Measurements from ENCODE around the gene SLC38A8. TPM values are rescaled to one million over a fixed set of nuclear protein-coding genes. Genes with fewer than 3 reads are reported as not detected.

Gene SLC38A8
- total RNA-seq, 1 donor from 2014 or later, result not detected

DNA sequence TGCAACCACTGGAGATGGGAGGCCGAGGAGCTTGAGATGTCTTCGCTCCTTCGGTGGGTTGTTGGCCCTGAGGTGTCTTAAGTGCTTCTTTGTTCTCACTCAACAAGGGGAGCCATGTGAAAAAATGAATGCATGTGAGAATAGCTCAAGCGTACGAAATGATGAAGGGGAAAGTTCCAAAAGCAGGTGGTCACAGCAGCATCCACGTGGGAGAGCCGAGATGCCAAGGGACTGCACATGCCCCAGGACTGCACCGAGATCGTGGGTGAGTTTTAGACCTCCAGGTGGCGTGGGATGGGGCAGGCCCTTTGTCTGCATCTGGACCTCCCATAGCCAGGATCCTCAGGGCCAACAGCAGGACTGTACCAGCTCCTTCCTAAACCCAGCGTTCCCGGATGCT, 8.1 kb downstream of the SLC38A8 start:
- TF ChIP-seq, protein P1, sequence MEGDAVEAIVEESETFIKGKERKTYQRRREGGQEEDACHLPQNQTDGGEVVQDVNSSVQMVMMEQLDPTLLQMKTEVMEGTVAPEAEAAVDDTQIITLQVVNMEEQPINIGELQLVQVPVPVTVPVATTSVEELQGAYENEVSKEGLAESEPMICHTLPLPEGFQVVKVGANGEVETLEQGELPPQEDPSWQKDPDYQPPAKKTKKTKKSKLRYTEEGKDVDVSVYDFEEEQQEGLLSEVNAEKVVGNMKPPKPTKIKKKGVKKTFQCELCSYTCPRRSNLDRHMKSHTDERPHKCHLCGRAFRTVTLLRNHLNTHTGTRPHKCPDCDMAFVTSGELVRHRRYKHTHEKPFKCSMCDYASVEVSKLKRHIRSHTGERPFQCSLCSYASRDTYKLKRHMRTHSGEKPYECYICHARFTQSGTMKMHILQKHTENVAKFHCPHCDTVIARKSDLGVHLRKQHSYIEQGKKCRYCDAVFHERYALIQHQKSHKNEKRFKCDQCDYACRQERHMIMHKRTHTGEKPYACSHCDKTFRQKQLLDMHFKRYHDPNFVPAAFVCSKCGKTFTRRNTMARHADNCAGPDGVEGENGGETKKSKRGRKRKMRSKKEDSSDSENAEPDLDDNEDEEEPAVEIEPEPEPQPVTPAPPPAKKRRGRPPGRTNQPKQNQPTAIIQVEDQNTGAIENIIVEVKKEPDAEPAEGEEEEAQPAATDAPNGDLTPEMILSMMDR (IDR thresholded peaks at IDR 0.05), result no peak
- TF ChIP-seq POLR2AphosphoS5 (IDR thresholded peaks at IDR 0.05; ENCODE audit: insufficient read depth in 1 of 2, low read depth in 1 of 2) (no peak), POLR2A (IDR thresholded peaks at IDR 0.05) (no peak)
- no peaks in the 10 kb centered on the region for H3K4me1 ChIP-seq
- intact Hi-C loops (cut with DNase I), result no loop called here
- no peaks in the 10 kb centered on the region for H3K27me3 ChIP-seq
- H3K36me3 ChIP-seq, result no peaks in the 10 kb centered on the region
- H3K9me3 ChIP-seq, result no peaks in the 10 kb centered on the region
- no peak overlapping the region for H3K4me3 ChIP-seq
- H3K27ac ChIP-seq, result no peak overlapping the region
- DNase-seq (ENCODE audit: extremely low spot score in 2 of 2), result no peak

DNA sequence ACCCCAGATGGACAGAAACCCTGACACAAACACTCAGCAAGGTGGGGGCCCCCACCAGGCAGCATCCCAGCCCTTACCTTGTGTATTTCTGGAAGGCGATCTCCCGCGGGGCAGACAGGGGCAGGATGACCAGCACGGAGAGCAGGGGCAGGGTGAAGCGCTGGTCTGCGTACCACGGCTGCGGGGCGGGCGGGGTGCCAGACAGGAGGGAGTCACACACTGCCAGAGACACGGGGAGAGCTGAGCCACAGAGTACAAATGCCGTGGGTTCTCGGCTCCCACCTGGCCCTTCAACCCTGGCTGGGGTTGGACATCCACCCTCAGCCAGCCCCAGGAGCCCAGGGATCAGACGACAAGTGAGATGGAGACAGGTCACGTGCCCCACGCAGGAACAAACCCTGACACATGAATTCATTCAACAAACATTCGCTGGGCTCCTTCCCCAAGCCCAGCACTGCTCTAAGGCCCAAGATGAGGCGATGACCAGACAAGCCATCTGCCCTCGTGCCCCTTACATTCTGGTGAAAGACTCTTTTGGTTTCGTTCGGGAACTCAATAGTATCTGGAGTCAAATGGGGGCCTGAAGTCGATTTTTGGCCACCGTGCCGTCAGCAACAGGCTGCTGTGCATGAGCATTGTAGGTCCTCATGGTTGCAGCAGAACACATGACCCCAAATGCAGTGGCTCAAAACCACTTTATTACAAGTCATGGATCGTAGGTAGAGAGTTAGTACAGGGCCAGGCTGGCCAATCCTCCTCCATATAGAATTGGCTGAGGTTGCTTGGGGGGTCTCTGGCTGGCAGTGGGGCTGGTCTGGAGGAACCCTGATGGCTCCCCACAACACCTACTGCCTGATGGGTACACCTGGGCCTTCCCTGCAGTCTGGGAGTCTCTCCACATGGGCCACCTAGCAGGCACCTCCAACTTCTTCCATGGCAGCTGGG, 9.1 kb downstream of the SLC38A8 start:
- no peak for TF ChIP-seq POLR2AphosphoS5 (IDR thresholded peaks at IDR 0.05; ENCODE audit: insufficient read depth in 1 of 2, low read depth in 1 of 2)
- no peak for TF ChIP-seq POLR2A (IDR thresholded peaks at IDR 0.05)
- TF ChIP-seq, protein P1 (IDR thresholded peaks at IDR 0.05), result no peak
- H3K9me3 ChIP-seq, result no peaks in the 10 kb centered on the region
- no peaks in the 10 kb centered on the region for H3K36me3 ChIP-seq
- DNase-seq (ENCODE audit: extremely low spot score in 2 of 2), result no peak
- no peak overlapping the region for H3K27ac ChIP-seq
- no peak overlapping the region for H3K4me3 ChIP-seq
- no peaks in the 10 kb centered on the region for H3K27me3 ChIP-seq
- intact Hi-C loops (cut with DNase I), result no loop called here
- H3K4me1 ChIP-seq, result no peaks in the 10 kb centered on the region

DNA sequence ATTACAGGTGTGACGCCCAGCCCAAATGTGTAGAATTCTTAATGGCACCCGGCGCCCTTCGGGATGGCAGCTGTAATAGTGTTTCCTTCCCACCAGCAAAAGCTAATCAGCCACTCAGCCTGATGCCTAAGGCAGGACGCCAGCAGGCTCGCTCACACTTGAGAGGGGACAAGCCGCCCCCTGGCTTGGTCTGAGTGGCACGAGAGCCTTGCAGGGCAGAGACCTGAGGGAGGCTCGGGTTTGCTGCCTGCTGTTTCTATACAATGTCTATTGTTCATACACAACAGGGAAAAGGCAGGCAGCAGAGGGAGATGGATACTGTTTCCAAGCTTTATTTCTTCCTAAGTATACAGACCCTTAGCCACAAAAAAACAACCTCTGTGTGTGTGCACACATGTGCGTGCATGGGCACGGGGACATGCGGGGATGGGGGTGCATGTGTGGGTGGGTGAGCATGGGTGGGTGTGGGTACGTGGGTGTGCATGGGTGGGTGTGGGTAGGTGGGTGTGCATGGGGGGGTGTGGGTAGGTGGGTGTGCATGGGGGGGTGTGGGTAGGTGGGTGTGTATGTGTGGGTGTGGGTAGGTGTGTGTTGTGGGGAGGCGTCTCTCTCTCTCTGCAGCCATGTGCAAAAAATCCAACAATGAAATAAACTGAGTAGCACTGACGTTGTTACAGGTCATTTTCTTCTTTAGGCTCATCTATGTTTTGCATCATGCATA, 10.0 kb downstream of the SLC38A8 start:
- DNase-seq (ENCODE audit: extremely low spot score in 2 of 2), result no peak
- TF ChIP-seq, protein P1 (IDR thresholded peaks at IDR 0.05), result no peak
- TF ChIP-seq POLR2A (IDR thresholded peaks at IDR 0.05) (no peak), POLR2AphosphoS5 (IDR thresholded peaks at IDR 0.05; ENCODE audit: insufficient read depth in 1 of 2, low read depth in 1 of 2) (no peak)
- Histone ChIP-seq H3K4me3 (no peak overlapping the region), H3K27me3 (no peaks in the 10 kb centered on the region), H3K4me1 (no peaks in the 10 kb centered on the region), H3K27ac (no peak overlapping the region), H3K9me3 (no peaks in the 10 kb centered on the region), H3K36me3 (no peaks in the 10 kb centered on the region)
- intact Hi-C loops (cut with DNase I), result no loop called here

DNA sequence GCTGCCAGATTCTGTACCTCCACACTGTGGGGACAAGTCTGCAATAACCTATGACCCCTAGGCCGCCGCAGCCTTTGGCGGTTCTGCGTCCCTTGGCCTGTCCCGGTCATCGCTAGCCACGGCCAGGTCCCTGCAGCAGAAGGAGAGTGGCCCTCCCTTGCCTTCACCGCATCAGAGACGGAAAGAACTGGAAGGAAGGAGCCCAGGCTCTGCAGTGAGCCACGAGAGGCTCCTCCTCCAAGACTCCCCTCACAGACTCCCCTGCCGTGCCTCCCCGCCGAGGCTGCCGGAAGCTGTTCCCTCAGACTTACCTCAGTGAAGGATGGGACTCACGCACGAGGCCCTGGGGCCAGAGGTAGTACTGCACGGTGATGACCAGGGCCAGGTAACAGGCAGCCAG, 11.0 kb downstream of the SLC38A8 start:
- intact Hi-C loops (cut with DNase I), result no loop called here
- Histone ChIP-seq H3K4me3 (no peak overlapping the region), H3K4me1 (no peaks in the 10 kb centered on the region), H3K27me3 (no peaks in the 10 kb centered on the region), H3K9me3 (no peaks in the 10 kb centered on the region), H3K36me3 (no peaks in the 10 kb centered on the region), H3K27ac (no peak overlapping the region)
- no peak for DNase-seq (ENCODE audit: extremely low spot score in 2 of 2)
- TF ChIP-seq POLR2A (IDR thresholded peaks at IDR 0.05) (no peak), POLR2AphosphoS5 (IDR thresholded peaks at IDR 0.05; ENCODE audit: insufficient read depth in 1 of 2, low read depth in 1 of 2) (no peak)
- TF ChIP-seq, protein P1 (IDR thresholded peaks at IDR 0.05), result no peak

All from vagina (tissue), 2 donors.